ENCODE results near the gene SUMO2.

SUMO2 gene

DNA sequence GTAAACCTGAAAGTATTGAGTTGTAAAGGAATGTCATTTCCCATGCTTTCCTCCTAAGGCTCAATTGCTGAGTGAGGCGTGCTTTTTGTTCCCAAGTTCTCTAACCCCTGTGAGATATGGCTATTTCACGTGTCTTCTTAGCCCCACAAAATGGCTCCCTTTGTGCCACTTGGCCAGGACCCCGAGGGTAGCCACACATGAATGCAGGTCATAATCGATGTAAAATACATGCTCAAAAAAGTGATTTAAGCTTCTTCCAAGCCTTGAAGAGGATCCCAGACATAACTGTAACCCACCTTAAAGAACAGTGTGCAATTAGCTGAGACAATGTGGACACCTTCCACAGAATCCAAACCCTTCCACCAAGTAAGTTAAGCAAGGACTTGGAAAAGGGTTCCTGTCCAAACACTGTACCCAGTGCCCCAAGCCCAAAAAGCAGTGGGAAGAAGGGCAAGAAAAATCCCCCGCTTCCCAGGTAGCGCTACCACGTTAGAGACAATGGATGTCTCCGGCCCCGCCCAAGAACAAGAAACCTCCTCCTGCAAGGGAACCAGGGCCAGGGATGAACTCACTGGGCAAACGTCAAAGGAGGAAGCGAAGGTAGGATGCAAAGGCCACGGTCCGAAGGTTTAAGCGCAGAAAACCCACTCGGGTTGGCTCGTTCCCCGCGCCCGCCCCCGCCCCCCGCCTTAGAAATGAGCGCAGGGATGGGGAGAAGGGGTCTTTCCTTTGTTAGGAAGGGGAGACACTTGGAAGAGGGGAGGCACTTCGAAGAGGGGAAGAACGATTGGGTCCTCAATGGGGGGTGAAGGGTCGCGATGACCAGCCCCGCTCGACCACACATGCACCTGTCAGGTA lies 29.6 kb downstream of the SUMO2 start:
- TF ChIP-seq, protein P1, sequence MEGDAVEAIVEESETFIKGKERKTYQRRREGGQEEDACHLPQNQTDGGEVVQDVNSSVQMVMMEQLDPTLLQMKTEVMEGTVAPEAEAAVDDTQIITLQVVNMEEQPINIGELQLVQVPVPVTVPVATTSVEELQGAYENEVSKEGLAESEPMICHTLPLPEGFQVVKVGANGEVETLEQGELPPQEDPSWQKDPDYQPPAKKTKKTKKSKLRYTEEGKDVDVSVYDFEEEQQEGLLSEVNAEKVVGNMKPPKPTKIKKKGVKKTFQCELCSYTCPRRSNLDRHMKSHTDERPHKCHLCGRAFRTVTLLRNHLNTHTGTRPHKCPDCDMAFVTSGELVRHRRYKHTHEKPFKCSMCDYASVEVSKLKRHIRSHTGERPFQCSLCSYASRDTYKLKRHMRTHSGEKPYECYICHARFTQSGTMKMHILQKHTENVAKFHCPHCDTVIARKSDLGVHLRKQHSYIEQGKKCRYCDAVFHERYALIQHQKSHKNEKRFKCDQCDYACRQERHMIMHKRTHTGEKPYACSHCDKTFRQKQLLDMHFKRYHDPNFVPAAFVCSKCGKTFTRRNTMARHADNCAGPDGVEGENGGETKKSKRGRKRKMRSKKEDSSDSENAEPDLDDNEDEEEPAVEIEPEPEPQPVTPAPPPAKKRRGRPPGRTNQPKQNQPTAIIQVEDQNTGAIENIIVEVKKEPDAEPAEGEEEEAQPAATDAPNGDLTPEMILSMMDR (IDR thresholded peaks at IDR 0.05; ENCODE audit: low read depth, low read length): no peak
- H3K4me3 ChIP-seq (ENCODE audit: low read depth, low read length): peak overlapping the region; percentile 77

DNA sequence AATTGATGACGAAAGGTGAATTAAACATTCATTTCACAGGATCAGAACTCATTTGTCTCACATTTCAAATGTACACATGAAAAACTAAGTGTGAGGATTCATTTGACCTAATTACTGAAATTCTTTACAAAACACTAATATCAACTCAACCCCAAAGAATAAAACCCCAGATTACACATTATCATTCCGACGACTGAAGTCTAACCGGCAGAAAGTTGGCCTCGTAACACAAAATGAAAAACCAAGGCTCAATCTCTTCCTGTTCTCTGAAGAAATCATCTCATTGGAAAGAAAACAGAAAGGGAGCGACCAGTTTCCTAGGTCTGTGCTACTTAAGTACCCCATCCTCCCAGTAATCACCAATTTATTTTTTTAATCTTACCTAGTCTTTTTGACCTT lies 30.2 kb downstream of the SUMO2 start:
- peak overlapping the region; percentile 77 for H3K4me3 ChIP-seq (ENCODE audit: low read depth, low read length)
- TF ChIP-seq, protein P1 (IDR thresholded peaks at IDR 0.05; ENCODE audit: low read depth, low read length): no peak

DNA sequence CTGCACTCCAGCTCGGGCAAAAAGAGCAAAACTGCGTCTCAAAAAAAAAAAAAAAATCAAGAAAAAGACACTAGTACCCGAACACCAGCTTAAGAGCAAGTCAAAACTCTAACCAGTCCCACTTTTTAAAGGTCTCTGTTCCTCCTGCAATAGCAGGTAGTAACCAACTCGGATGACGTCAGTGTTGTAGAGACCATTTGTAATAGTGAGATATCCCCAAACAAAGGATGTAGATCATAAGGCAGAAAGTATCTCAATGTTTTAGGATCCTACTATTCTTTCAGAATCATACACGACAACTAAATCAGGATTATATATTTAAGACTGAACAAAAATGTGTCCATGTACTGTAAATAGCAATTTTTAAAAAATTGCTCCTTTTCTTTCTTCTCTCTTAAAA lies 30.8 kb downstream of the SUMO2 start:
- no peak overlapping the region; the same call in 1 of the 2 replicates for H3K4me3 ChIP-seq (ENCODE audit: low read depth, low read length)
- TF ChIP-seq, protein P1 (IDR thresholded peaks at IDR 0.05; ENCODE audit: low read depth, low read length): no peak

DNA sequence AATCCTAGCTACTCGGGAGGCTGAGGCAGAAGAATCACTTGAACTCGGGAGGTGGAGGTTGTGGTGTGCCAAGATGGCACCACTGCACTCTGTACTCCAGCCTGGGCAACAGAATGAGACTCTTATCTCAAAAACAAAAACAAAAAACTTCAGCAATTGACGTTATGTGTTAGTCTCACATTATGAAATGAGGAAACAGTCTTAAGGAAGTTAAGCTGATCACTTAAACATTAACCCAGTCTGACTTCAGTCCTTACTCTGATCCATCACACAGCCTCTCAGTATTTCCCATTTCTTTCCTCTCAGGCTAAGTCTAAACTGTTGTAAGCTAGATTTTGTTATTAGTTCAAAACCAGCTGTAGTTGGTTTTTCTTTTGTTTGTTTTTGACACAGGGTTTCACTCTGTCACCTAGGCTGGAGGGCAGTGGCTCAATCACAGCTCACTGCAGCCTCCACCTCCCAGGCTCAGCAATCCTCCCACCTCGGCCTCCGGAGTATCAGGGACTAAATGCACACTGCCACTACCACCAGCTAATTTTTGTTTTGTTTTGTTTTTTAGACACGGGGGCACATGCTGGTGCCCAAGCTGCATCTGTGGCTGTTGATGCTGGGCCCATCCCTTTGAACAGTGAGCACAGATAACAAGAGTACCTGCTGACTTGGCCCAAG lies 34.7 kb downstream of the SUMO2 start:
- H3K4me3 ChIP-seq (ENCODE audit: low read depth, low read length): no peak overlapping the region
- TF ChIP-seq, protein P1 (IDR thresholded peaks at IDR 0.05; ENCODE audit: low read depth, low read length): no peak

DNA sequence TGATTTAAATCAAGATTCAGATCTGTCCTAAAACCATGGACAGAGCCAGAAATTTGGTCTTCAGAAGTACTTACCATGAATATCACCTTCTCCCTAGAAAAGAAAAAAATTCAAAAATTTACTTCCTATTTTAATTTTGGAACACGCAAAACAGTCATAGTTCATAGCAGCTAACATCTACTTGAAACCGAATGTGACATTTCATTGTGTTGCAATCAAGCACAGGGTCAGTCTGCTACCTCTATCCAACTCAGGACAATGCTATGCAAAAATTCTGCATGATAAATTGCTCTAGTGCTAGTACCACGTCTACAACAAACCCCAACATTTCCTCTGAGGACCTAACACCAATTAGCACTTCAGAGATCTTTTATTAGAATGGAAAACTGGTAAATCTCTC lies 36.2 kb downstream of the SUMO2 start:
- TF ChIP-seq, protein P1 (IDR thresholded peaks at IDR 0.05; ENCODE audit: low read depth, low read length): no peak
- H3K4me3 ChIP-seq (ENCODE audit: low read depth, low read length): no peak overlapping the region

DNA sequence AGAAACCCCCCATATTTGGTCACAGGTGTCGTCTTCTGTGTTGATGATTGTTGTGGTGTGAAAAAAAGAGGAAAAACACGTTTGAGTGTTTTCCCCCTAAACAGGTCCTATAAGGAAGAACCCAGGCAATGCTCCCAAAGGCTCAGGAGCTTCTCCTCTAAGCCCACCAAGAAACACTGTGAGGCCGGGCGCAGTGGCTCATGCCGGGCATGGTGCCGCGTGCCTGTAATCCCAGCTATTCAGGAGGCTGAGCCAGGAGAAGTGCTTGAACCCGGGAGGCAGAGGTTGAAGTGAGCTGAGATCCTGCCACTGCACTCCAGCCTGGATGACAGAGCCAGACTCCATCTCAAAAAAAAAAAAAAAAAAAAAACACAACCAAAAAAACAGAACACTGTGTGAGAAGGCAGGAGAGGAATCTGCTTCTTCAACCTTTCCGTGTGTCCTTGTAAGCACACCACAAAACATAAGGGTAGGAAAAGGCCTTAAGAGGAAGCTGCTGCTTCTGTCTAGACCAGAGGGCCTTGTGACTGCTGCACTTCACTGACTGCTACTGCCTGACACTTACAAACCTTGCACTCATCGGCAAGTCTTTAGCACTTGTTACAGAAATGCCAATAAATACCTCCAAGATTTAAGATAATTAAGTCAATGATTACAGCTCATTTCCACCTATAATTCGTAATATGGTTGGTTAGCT lies 37.8 kb downstream of the SUMO2 start:
- TF ChIP-seq, protein P1 (IDR thresholded peaks at IDR 0.05; ENCODE audit: low read depth, low read length): no peak
- no peak overlapping the region for H3K4me3 ChIP-seq (ENCODE audit: low read depth, low read length)
